RWPE2 (cell line): ENCODE measurements around the gene OR6M1.

Experiments
- ATAC-seq: fragments of 200-7000 bp; cut with Tn5 transposase; 3 replicates; pipeline ENCODE4 v1.9.1; 2021; ENCODE audit warnings: low read depth
- DNase-seq: peaks from one replicate; pipeline ENCODE4 v3.0.0-alpha.2; 2020; ENCODE audit warnings: low spot score
- H3K27ac ChIP-seq: fragments of 450-650 bp; 2 replicates; pipeline ENCODE4 v1.5.1; 2017; ENCODE audit warnings: mild to moderate bottlenecking; ENCODE audit not compliant: poor library complexity, severe bottlenecking
- H3K27me3 ChIP-seq: fragments of 250-450 bp; sonication (Bioruptor Pico); 2 replicates; pipeline ENCODE4 v1.5.1; 2021; ENCODE audit warnings: mild to moderate bottlenecking, moderate library complexity; ENCODE audit not compliant: insufficient read depth, poor library complexity, severe bottlenecking
- H3K36me3 ChIP-seq: fragments of 250-450 bp; sonication (Bioruptor Pico); 2 replicates; pipeline ENCODE4 v1.5.1; 2020; ENCODE audit warnings: low read depth, mild to moderate bottlenecking, moderate library complexity
- H3K4me1 ChIP-seq: fragments of 250-450 bp; sonication (Bioruptor Pico); 2 replicates; pipeline ENCODE4 v1.5.1; 2021; ENCODE audit warnings: mild to moderate bottlenecking, moderate library complexity; ENCODE audit not compliant: insufficient read depth, poor library complexity, severe bottlenecking
- H3K4me3 ChIP-seq: fragments of 250-450 bp; sonication (Bioruptor Pico); 2 replicates; pipeline ENCODE4 v1.5.1; 2021; ENCODE audit warnings: mild to moderate bottlenecking, moderate library complexity; ENCODE audit not compliant: severe bottlenecking
- H3K9me3 ChIP-seq: fragments of 250-450 bp; sonication (Bioruptor Pico); 2 replicates; pipeline ENCODE4 v1.5.1; 2021; ENCODE audit warnings: mild to moderate bottlenecking, moderate library complexity; ENCODE audit not compliant: severe bottlenecking
- CTCF ChIP-seq: fragments of 450-650 bp; IDR thresholded peaks from one replicate; pipeline ENCODE4 v1.5.1; 2017; ENCODE audit warnings: mild to moderate bottlenecking, moderate library complexity; ENCODE audit not compliant: poor library complexity, severe bottlenecking

The OR6M1 gene

GRCh38 chr11:123822599-123822998, 16.4 kb upstream of the OR6M1 start:
- H3K27ac ChIP-seq = no peak overlapping the region
- no peaks in the 10 kb centered on the region for H3K36me3 ChIP-seq
- no peaks in the 10 kb centered on the region for H3K4me1 ChIP-seq
- ATAC-seq (peak; percentile 48; the same call in 2 of the 3 replicates), DNase-seq (no peak)
- H3K9me3 ChIP-seq = no peaks in the 10 kb centered on the region
- TF ChIP-seq CTCF = no peak
- H3K4me3 ChIP-seq = no peak overlapping the region
- H3K27me3 ChIP-seq = no peaks in the 10 kb centered on the region

- DNase-seq = no peak
- Histone ChIP-seq H3K4me1 (no peaks in the 10 kb centered on the region), H3K27ac (no peak overlapping the region), H3K4me3 (no peak overlapping the region), H3K27me3 (no peaks in the 10 kb centered on the region), H3K36me3 (no peaks in the 10 kb centered on the region), H3K9me3 (no peaks in the 10 kb centered on the region)
- no peak for TF ChIP-seq CTCF
- no peak for ATAC-seq
Observed at GRCh38 chr11:123822032-123822431, 15.9 kb upstream of the OR6M1 start.

GRCh38 chr11:123815122-123815521, 9.0 kb upstream of the OR6M1 start:
- no peak overlapping the region for H3K27ac ChIP-seq
- no peak for DNase-seq
- no peak overlapping the region for H3K4me3 ChIP-seq
- H3K9me3 ChIP-seq = no peaks in the 10 kb centered on the region
- H3K27me3 ChIP-seq = no peaks in the 10 kb centered on the region
- no peaks in the 10 kb centered on the region for H3K4me1 ChIP-seq
- no peak for ATAC-seq
- TF ChIP-seq CTCF = no peak
- no peaks in the 10 kb centered on the region for H3K36me3 ChIP-seq

GRCh38 chr11:123801765-123802164, 4.4 kb downstream of the OR6M1 start:
- Histone ChIP-seq H3K27me3 (no peaks in the 10 kb centered on the region), H3K36me3 (no peaks in the 10 kb centered on the region), H3K9me3 (no peaks in the 10 kb centered on the region), H3K4me3 (no peak overlapping the region), H3K4me1 (no peaks in the 10 kb centered on the region), H3K27ac (no peak overlapping the region)
- TF ChIP-seq CTCF = no peak
- ATAC-seq = no peak
- DNase-seq = no peak

- ATAC-seq (no peak), DNase-seq (no peak)
- no peak for TF ChIP-seq CTCF
- Histone ChIP-seq H3K27me3 (no peaks in the 10 kb centered on the region), H3K4me1 (no peaks in the 10 kb centered on the region), H3K36me3 (no peaks in the 10 kb centered on the region), H3K4me3 (no peak overlapping the region), H3K9me3 (no peaks in the 10 kb centered on the region), H3K27ac (no peak overlapping the region)
Observed at GRCh38 chr11:123800036-123800435, 6.1 kb downstream of the OR6M1 start.
